Esophagus squamous epithelium (tissue), 4 donors: ENCODE data around the gene GTF2IRD1.

ENCODE experiments used
- CTCF ChIP-seq, 6 experiments: fragments of 450-650 bp in 4 of 6; fragments of 200-600 bp in 2 of 6; sonication (generic) in 2 of 6; IDR thresholded peaks; one replicate each; pipeline ENCODE4 v1.5.1; 2016 to 2019; ENCODE audit warnings: antibody characterized with exemption in 6 of 6, mild to moderate bottlenecking in 4 of 6, moderate library complexity in 4 of 6
- POLR2A ChIP-seq, 4 donors: fragments of 450-650 bp; IDR thresholded peaks; one replicate each; pipeline ENCODE4 v1.6.1; 2017; ENCODE audit warnings: antibody characterized with exemption in 4 of 4, mild to moderate bottlenecking in 4 of 4, moderate library complexity in 3 of 4

GRCh38 chr7:74567318-74567668, 113.6 kb downstream of the GTF2IRD1 start:
- TF ChIP-seq CTCF (IDR thresholded peaks at IDR 0.05) (no peak), POLR2A (IDR thresholded peaks at IDR 0.05) (no peak)
